NCI-H69 (cell line): ENCODE results near the gene KDSR.

ENCODE experiments used
- DNase-seq: peaks from one replicate; lab custom pipeline; 2025; lab: John Stamatoyannopoulos, UW

Gene KDSR

DNA sequence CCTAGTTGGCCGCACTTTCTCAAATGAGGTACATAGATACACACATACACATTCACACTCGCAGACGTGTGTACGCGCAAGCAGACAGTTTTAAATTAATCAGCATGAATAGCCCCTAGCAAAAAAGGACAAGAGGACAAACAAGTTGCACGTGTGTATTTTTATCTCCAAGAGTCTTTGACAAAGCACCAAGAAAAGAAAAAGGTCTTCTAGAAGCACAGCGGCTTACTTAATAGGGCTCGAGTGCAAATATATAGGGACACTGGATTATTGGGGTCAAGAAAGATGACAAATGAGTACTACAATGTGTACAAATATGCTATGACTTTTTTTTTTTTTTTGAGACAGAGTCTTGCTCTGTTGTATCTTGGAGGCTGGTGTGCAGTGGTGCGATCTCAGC, 45.7 kb downstream of the KDSR start:
- DNase-seq: no peak

DNA sequence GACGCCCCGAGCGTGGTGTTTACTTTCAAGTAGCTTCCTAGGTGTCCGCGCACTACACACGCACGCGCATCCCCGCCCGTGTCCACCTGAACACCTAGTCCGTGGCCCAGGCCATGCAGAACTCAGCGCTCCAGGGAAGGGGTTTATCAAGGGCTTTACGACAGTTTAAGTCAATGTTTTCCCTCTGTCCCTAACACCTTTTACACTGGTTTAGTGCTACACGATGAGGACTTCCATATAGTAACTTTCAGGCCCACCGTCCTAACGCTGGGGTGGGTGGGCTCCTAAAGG, 46.1 kb downstream of the KDSR start:
- DNase-seq: no peak

DNA sequence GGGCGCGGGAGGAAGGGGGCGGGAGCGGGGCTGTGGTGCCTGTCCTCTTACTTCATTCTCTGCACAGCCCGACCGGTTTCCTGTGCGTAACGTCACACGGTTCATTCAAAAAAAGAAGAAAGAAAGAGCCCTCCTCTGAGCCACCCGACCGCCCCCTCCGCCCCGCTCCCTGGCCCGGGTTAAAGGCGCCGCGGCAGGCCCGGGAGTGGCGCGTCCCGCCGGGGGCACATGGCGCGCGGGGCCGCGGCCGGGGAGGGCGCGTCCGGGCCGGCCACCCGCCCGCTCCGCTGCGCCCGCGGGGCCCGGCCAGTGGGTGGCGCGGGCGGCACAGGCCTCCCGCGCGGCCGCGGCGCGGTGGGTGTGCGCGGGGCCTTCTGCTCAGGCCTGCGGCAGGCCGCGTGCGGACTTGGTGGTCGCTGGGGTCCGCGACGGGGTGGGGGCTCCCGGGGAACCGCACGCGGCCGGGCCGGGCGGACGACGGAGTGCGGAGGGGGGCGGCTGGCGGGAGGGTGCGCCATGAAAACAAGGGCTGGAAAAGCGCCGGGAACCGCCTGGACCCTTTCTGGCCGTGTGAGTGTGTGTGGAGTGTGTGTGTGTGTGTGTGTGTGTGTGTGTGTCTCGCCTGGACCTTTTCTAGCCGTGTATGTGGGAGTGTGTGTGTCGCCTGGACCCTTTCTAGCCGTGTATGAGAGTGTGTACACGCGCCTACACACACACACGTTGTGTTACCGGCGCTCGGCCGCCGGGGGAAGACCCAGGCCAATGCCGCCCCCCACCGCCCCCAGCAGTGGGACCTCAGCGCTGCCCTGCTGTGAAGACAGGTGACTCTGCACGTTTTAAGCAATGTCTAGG, 46.7 kb downstream of the KDSR start:
- DNase-seq: peak; percentile 97

DNA sequence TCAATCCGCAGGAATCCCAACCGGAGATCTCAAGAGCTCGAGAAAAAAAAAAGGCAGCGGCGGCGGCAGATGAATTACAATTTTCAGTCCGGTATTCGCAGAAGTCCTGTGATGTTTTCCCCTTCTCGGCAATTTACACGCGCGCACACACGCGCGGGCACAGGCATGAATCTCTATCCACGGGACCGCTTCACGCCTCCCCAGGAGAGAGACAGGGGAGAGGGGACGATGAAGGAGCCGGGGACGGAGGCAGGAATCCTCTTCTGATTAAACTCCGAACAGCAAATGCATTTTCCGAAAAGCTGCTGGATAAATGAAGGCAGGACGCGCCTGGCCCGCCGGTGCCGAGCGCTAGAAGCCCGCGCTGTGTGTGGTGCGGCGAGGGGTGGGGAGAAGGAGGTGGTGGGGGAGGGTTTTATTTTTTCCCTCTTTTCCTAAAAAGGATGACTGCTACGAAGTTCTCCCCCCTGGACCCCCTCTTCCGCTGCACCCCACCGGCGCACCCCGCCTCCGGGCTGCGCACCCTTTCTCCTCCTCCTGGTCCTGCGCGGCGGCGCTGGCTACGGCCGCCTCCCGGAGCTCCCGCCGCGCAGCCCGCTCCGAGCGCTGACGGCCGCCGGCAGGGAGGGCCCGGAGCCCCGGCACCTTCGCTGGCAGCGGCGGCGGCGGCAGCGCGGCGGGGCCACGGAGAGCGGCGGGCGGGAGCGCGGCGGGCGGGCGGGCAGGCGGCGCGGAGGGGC, 47.5 kb downstream of the KDSR start, which contains the start of gene BCL2:
TSS of gene BCL2 (minus strand) at position 387 of the 740 bp plus-strand sequence.
- peak; percentile 93 for DNase-seq

DNA sequence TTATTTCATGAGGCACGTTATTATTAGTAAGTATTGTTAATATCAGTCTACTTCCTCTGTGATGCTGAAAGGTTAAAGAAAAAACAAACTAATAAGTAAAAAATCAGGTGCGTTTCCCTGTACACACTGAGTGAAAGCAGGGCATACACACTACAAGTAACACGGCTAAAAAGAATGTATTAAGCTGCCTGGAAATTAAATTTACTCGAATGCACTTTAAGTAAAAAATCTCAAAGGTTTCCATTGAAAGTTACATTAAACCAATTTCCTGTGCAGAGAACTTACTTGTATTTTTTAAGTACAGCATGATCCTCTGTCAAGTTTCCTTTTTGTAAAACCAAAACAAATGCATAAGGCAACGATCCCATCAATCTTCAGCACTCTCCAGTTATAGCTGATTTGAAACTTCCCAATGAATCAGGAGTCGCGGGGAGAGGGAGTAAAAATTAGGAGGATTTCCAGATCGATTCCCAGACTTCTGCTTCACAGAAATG, 48.1 kb downstream of the KDSR start:
- peak; percentile 56 for DNase-seq

DNA sequence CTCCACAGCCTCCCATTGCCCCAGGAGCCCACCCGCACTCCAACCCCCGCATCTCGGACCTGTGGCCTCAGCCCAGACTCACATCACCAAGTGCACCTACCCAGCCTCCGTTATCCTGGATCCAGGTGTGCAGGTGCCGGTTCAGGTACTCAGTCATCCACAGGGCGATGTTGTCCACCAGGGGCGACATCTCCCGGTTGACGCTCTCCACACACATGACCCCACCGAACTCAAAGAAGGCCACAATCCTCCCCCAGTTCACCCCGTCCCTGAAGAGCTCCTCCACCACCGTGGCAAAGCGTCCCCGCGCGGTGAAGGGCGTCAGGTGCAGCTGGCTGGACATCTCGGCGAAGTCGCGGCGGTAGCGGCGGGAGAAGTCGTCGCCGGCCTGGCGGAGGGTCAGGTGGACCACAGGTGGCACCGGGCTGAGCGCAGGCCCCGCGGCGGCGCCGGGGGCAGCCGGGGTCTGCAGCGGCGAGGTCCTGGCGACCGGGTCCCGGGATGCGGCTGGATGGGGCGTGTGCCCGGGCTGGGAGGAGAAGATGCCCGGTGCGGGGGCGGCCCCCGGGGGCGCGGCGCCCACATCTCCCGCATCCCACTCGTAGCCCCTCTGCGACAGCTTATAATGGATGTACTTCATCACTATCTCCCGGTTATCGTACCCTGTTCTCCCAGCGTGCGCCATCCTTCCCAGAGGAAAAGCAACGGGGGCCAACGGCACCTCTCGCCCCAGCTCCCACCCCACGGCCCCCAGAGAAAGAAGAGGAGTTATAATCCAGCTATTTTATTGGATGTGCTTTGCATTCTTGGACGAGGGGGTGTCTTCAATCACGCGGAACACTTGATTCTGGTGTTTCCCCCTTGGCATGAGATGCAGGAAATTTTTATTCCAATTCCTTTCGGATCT, 48.8 kb downstream of the KDSR start:
- DNase-seq: peak; percentile 99

DNA sequence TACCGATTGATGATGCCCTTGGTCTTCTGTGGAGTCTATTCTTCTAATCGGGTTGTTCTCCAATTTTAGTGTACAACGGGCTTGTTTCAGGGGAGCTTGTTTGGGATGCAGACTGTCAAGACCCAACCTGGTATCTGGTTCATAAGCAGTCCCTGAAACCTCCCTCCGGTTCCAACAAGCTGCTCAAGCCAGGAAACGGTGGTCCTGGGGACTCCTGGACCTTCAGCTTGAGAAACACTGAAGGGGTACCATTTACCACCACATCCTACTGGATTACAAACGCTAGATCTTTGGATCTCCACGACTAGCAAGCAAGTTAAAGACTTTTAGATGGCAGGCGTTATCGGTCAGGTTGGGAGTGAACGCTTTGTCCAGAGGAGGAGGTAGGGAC, 49.5 kb downstream of the KDSR start:
- DNase-seq: peak; percentile 84

DNA sequence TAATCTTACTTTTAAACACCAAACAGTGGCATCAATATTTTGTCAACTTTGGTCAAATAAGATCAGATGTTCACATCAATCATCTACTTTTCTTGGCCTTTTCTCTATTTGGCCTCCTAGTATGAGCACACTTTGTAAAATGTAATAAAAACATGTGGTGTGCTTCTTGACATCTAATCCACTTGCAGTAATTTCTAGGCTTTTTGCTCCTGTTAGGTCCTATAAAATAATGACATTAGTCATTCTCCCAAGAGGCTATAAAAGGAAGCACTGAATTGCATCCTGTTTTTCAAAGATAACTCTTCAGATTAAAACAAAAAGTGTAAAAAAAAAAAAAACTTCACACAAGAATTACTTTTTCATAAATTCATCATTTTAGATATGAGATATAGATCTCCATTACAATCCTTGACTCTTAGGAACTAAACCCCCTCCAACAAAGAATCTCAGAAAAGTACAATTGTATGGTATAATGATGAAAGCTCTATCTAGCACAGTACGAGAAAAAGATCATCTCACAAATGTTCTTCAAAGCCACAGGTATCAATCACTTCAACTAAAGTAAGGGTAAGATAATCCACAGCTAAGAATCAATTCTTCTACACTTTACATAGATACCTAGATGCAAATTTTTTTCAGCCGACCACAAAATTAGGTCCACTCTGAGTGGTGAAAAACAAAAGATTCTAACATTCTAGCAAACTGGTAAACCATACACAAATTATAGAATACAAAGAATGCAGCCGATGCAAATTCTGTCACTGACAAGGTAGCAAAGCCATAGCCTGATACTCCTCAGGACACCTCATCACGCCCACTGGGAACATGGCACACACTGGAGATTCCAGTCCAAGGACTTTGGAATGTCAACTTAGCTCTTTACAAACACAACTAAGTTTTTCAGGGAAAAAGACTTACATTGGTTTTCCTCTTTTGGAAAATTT, 50.1 kb downstream of the KDSR start:
- DNase-seq: peak; percentile 71

DNA sequence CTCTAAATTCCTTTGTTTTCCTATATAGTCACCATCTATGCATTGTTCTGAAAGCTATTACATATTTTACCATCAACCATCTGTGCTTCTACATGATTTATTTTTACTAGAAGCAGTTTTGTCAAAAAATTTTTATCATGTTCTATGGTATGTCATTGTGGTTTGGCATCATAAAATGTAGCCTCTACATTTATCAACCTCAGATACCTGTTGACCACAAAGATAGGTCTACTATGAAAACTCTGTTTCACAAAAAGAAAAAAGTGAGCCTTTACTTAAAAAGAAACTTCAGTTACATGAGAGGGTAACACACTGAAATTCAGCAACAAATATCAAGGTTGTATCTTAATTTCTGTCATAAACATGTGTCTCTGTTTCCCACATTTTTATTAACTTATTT, 51.1 kb downstream of the KDSR start:
- no peak for DNase-seq

DNA sequence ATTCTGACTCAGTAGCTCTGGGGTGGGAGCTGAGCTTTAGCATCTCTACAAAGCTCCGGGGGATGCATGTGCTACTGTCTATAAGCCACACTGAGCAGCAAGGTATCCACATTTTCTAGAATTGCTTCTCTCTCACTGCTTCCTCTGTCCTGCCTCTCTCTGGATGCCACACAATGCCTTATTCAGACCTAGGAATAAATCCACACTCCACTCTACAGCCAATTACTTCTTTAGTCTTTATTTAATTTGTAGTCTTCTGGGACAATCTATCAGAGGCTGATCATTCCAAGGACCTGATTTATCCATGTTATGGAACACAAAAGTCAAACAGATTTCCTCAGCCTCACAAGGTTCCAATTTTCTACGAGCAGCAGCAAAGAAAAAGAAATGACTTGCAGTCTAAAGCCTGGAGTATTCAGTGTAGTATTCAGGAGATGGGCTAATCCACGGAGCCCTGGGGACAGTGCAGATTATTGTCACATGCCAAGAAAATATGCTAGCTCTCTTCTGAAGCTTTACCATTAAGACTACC, 51.8 kb downstream of the KDSR start:
- peak; percentile 43 for DNase-seq

DNA sequence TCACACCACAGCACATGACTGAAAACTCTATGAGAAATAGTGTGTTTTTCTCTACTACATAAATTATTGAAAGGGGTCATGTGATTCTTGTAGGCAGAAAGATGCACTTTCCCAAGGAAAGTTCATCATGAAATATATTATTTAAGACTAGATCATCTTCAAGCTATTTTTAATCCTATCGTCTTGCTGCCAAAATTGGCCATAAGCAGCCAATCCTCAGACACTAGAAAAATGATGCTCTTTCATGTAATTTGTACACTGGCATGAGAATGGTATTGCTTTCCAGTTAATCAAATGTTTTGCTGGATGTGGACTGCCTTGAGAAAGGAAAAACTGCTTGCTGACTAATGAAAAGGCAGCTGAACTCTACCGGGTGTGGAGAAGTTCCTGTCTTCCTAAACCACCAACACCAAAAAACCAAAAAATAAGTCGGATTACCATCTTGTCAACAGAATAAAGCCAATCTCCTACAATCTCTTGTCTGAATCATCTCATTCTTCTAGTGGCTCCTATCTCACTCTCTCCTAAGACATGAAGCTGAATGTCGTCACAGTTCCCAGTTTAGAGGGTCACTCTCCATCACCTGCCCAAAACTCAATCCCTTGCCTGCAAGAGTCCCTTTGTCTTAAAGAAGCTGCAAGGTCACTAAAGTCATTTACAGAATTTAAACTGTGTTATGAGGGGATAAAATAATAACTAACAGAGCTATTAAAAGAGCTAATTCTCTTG, 52.8 kb downstream of the KDSR start:
- DNase-seq: no peak

DNA sequence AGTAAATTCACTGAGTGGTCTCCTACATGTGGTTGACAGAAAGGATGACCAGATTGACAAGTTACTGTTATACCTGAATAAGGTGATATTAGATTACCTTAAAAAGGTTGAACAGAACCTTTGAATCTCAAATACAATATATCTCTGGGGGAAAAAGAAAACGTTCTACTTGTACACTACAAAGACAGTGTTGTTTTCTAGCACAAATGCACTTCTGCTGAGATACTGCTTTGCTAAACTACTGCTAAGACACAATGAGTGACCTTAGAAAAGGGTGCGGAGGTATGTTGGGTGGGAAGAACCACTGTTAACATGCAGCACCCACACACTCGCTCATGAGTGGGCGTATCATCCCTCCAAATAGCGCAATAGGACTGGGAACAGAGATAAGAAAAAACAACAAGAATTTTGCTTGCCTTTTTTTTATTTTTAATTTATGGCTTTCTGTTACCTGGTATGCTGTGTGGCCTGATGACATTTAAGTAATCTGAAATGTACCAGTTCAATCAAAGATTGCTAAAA, 53.5 kb downstream of the KDSR start:
- DNase-seq: no peak

DNA sequence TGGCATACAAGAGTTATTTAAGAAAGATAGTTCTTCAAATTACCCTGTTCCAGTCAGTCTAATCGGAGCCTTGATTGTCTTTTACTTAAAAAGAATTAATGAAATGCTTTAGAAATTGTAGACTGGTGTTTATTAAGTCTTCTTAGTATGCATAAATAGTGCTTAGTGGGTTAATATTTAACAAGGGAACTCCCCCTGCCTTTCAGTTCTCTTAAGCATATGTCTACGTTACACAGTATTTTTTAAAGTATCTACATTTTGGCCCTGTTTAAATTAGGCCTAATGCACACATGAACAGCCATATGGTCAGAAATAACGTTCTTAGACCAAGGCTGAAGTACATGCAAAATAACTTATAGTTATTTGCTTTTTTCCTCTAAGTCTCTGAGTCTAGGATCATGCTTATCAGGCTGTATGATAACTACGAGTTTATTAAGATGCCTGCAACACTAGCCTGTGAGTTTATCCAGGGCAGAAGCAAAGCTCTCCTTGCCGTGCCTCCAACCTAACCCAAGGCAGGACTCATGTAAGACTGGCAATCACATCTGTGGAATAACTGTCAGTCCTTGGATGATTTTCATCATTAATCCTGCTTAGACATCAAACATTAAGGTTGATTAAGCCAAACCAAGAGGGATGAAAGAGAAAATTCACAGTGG, 54.1 kb downstream of the KDSR start:
- no peak for DNase-seq

DNA sequence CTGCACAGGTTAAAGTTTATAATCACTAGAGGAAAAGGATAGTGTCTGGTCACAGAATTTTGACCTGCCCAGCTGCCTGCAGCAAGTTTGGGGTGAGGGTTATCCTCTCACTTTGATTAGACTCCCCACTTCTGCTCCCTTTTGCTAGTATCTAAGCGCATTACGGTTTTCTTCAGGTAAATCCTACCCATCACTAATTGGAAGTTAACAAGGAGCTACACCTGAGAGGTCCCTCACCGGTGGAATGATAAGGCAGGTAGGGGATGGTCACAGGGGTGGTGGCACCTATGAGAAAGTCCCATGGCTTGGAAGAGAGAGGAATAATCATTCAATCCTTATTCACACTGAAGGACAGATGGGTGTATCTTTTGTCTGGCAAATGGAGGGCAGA, 55.0 kb downstream of the KDSR start:
- DNase-seq: no peak

DNA sequence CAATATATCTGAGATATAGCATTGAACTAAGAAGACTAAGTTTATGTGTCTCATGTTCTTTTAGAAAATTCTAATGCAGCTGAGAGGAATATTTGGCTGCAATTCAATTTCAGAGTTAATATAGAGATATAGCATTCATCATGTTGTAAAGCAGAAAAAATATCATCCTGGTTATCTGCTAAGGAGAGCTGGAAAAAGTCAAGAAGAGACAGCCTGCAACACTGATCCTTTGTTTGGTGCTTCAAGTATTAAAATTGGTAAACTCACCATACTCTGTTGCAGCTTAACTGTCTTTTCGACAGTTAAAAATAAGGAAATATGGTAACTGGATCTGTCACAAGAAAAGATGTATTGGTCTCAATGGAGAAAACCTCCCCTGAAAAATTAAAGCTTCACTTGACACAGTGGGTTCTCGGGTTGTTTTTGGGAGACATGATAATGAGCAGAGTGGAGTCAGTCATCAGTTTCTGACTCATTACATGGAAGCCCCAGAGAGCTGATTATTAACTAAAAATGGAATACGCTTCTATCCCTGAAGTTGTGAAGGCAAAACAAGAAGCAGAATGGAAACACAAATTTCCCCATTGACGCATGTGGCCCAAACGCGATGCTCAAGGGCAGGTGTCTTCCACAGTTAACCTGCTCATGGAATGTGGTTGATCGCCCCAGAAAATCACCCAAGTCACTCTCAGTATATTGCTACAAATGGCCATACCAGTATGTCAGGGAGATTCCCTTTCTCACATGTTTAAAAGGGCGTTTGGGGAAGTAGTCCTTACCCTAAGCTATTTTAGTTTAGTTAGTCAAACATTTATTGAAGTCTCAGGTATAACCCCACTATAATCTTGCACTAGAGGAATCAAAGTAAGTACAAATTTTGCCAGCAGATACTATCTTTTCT, 55.6 kb downstream of the KDSR start:
- no peak for DNase-seq

DNA sequence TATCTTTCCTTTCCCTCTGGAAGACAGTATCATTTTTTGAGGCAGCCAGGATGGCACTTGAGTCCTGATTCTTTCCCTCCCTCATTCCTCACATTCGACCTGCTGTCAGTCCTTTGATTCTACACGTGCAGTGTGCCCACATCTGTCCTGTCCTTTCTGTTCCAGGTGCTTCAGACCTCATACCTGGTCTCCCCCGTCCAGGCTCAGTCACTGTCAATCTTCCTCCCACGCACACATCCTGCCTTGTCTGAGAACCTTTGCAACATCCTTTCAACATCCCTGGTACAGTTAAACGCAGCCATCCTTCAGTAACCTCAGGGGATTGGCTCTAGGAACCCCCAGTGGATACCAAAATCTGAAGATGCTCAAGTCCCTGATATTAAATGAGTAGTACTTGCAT, 57.6 kb downstream of the KDSR start:
- DNase-seq: no peak

DNA sequence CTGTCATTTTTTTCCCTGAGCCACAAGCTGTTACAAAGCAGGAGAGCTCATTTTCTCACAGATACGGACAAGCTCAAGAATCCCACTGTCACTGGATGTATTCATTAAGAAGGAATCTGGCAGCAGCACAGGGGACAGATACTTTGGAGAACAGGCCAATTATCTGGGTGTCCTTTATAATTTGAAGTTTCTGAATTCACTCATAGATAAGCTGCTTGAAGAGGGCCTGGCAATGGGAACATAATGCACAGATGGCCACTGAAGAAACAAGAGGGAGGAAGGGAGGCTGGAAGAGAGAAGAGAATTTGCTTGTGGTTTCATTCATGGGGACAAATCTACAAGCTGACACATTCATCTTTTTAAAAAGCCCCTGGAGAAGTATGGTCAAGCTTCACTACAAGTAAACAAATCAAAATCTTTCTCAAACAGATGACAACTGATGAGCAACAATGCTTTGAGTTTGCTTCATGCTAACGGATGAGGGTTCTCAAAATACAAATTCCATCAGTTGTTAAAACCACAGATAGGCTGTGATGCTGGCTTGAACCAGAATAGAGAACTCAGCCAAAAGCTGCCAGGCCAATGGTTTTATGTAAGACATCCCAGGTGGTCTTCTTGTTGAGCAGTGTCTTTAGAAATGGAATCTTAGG, 59.3 kb downstream of the KDSR start:
- DNase-seq: no peak
